NCI-H1436 treated with DMSO at 0.1 percent for 48 hours (cell line): ENCODE results near the gene ATP11A.

ENCODE experiments used
- DNase-seq: peaks from one replicate; lab custom pipeline; 2025; lab: John Stamatoyannopoulos, UW

Gene ATP11A

DNA sequence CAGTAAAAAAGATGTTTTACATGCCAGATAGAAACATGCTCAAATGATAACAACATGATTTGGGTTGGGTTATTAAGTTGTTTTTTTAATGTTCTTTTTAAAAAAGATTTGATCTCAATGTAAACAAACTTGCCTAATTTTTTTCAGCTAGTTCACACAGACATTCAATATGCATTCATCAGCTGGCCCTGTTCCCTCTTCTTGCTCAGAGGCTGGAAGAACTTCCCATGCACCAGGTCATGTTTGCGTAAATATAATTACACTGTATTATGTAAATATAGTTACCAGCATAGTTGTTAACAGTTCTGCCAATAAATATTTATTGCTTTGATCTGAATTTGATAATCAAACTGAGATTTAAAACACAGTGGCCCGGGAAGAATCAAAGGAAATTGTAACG lies 70.6 kb downstream of the ATP11A start:
- DNase-seq: no peak

DNA sequence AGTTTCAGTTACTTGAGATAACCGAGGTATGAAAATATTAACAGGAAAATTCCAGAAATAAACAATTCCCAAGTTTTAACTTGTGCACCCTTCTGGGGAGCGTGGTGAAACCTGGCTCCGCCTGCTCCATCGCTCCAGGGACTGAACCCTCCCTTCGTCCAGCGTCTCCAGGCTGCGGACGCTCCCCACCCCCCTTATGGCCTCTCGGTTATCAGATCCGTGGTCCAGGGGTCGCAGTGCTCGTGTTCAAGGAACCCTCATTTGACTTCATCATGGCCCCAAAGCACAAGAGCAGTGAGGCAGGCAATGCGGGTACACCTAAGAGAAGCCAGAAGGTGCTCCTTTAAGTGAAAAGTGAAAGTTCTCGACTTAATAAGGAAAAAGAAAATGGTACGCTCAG lies 71.1 kb downstream of the ATP11A start:
- no peak for DNase-seq

DNA sequence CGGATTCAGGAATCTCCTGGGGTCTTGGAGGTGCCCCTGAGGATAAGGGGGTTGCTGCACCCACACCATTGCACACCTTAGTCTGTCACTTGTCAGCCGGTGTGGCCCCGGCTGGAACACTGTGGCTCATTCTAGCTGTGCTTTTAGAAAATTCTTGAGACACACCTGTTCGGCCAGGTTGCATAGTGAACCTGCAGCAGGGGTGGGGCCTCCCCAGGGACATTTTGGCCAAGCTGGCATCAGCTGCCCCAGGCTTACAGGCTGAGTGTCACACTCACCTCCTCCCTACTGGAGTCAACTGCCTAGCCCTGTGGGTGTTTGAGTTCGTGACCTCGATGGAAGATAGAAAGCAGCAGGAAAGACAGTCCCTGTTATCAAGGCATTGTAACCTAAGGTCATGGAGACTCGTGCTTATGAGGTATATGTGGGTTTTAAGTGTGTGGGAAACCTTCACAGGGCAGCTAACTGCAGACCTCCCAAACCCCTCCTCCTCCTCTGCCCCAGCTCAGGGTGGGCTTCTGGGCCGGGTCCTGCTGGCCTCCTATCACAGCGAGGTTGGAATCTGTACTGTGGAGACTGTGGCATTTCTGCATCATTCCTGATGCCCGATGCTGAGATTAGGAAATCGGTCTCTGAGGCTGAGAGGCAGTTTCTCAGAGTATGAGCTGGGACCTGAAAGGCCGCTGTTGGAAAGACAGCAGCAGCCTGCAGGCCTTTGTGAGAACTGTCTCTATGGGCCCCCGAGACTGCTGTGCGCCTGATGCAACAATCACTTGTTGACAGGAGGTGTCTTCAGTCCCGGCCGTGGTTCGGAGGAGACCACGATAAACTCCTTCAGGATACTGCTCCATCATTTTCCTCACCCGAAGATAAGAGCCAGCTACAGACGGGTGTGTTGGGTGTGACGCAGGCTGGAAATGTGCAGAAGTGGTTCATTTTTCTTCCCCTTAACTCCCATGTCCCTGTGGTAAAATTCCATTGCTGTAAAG lies 72.2 kb downstream of the ATP11A start:
- no peak for DNase-seq

DNA sequence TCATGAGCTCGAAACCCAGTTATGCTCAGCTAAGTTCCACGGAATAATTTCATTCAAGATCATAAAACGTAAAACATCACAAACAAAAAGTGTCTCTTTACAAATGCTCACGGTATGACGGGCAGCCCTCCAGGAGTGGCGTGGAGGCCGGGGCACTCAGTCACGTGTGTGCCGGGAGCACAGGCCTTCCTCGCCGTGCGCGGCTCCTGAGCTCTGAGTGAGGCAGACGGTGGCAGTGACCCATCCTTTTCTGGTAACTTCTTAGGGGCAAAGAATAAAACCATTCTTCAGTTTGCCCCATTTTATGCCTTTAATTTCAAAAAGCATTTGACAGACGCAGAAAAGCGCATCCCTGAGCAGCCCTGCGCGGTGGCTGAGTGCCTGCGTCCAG lies 72.8 kb downstream of the ATP11A start:
- DNase-seq: no peak

DNA sequence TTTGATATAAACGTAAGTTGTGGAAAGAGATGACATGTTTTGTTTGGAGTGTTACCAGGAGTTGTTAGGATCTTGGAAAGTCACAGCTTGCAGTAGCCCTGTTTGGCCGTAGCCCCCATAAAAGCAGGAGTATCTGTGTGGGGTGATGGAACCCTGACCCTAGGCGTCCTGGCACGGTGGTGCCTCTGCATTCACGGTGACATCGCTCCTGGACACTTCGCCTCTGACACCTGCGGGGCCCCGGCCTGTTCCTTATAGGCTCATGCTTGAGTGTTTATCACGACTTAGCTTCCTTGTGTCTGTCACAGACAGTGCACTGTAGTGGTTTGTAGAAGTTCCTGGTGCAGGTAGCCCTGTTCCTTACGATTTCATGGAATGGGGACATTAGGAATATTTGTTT lies 74.2 kb downstream of the ATP11A start:
- DNase-seq: no peak

DNA sequence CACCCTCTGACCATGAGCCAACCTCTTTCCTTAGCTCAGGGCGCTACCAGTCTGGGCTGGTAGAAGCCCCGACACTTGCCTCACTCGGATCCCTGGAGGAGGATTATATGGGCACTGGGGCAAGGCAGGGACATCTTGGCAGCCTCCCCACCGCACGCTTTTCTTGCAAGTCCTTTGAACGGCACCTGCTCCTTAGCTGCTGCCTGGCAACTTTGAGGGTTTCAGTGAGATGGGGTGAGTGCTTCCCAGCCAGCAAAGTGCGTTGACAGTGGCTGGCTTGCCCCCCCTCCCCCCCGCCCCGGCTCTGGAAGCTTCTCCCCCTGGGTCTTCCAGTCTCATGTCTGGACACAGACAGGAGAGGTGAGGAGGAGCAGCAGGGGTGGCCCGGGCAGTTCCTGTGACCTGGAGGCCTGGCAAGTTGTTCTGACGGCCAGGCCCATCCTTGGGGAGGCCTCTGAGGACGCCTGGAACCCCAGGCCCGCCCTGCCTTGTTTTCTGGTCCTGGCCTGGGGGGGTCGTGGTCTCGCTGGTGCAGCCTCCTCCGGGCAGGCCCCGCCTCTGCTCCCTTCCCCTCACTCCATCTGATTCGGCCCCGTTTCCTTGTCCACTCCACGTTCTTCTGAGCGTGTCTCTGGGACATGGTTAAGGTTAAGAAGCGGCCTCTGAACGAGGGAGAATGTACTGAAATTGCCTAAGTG lies 75.2 kb downstream of the ATP11A start:
- DNase-seq: no peak

DNA sequence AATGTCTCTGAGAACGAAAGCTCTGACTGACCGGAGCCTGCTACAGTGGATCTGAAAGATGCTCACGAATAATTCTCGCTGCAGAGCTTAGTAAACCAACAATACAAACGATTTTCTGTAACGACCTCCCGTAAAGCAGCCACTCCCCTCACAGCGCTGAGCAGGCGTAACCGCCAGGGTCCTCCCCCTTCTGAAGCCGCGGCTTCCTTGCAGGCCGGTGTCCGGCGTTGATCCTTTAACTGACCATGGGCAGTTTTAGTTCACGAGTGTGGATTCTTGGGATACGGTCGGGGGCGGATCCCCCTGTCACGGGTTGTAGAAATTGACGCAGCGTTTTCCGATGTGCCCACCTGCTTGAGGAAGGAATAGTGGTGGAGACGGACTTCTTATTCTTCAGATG lies 75.9 kb downstream of the ATP11A start:
- DNase-seq: no peak

DNA sequence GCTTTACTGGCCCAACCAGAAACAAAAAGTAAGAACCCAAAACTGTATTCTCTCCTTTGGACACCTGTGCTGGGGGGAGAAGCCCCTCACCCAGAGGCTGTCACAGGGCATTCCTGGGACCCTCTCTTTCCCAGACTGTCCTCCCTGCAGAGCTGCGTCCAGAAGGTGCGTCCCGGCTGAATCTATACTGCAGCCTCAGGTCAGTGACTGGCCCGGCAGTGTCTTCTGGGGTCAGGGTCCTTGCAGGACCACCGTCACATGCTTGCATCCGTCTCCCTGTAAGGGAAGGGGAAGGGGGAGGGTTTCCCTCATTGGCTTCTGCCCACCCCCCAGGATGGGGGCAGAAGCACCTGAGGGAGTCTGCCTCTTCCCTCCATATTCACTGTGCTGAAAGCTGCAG lies 76.5 kb downstream of the ATP11A start:
- no peak for DNase-seq

DNA sequence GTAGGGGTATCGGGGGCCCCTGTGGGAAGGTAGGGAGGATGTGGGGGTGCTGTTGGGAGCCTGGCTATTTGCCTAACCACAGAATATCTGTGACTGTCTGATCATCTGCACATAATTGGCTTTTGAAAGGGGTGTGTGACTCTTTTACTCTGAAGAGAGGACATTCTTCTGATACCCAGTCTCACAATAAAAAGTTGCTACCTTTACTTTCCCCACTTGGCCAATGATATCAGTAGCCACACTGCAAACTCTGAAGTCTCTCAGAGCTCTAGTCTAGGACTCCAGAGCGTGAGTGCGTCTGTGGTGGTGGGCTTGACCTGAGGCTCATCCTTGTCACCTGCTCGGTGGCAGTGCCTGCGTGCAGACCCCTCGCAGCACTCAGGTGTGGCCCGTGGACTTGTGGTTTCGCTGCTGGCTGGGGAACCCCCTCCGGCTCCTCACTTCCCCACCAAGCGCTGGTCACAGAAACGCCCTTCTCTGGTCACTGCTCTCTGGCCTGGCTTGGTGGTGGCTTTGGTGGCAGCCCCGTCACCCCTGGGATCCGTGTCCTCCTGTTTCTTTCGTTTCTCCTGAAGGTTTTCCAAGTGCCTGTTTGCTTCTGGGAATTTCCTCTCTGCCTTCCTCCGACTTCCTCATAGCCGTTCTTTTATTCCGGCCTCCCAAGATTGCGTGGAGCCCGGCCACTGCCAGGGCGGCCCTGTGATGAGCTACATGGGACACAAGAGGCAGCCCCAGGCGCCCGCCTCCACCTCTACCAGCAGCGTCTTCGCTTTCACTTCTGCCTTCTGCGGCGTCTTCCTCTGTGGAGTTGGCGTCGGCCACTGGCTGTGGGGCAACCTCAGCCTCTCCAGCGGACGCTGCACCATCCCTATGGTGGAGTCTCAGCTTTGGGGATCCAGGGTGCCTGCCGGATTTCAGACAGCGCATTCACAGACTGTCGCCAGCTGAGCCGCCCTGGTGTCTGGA lies 78.0 kb downstream of the ATP11A start:
- no peak for DNase-seq

DNA sequence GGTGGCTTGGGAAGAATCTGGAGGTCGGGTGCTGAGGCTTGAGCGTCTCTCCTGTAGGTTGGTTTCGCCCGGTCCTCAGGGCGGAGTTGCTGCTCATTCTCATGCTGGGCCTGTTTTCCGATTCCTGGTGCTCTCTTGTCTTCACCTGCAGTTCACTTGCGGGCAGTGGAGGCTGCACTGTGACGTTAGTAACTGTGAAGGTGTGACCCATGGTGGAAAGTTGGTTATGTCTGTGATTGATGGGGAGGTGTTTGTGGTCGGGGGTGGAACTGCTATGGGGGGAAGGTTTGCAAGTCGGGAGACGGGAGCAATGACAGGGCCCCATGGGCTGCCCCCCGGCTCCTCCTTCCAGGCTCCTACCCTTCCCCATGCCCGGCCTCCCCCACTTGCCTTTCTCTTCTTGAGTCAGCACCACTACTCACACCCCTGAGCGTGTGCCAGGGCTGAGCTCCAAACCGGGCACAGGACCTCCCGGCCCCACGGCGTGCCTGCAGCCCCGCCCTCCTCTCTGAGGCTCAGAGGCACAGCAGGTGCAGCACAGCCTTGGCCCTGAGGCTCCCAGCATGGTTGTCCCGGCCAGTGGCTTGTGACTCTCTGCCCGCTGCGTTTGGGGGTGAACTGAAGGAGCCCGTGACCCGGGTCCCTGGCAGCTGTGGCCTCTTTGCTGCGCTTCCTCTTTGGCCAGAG lies 79.1 kb downstream of the ATP11A start:
- no peak for DNase-seq

DNA sequence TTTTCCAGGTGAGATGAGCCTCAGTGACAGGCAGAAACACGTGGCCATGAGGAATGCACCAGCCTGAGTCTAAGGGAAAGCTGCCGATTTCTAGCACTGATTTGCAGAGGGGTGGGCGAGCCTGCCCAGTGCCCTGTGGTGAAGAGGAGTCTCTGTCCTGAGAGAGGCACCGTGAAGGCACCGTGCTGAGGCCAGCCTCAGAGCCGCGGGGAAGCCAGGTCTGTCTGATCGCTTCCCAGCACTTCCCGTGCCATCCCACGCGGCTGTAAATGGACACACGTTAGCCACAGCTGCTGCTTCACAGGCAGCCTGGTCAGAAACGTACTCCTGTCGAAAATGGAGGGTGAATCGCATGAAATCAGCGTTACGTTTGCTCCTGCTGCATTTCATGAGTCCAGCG lies 79.8 kb downstream of the ATP11A start:
- DNase-seq: no peak

DNA sequence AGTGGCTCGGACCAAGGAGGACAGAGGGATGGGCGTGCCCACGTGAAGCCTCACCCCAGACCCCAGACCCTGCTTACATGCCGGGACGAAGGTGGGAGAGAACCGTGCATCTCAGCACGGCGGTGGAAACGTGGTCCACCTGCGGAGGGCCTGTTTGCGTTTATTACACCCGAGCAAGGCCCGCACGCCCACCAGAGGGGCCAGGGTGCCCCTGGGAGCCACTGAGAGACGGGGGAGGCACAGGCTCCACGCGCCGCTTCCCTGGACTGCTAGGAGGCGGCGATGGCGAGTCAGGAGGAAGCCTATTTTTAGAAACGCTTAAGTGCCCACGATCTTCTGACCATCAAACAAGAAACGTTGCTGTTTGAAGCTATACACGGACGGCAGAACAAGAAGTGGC lies 80.7 kb downstream of the ATP11A start:
- DNase-seq: no peak

DNA sequence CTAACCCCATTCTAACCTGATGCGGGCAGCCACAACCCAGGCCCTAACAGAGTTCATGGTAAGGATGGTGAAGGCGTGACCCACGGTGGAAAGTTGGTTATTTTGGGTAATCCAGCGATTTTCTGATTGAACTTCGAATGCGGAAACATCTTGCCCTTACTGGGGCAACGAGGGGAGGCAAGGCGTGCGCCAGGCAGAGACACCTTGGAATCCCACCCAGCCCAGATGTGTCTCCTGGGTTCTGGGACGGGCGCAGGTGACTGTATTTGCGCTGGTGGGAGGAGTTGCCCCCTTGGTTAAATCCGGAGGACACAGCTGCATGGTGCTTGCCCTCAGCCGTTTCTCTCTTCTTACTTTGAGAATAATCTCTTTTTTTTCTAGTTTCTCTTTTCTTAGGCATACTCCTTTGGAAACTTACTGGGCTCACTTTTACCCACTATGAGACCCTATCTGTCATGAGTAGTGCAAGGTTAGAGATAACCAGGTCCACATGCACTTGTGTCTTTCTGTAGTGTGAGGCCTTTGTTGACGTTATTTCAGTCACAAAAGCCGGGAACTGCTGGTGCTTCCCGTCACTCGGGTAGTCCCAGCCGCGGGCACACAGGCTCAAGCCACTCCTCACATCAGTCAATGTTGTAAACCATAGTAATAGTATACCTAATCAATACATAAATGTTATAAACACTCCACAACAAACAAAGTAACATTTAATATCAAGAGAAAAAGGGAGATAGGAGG lies 81.5 kb downstream of the ATP11A start:
- DNase-seq: no peak

DNA sequence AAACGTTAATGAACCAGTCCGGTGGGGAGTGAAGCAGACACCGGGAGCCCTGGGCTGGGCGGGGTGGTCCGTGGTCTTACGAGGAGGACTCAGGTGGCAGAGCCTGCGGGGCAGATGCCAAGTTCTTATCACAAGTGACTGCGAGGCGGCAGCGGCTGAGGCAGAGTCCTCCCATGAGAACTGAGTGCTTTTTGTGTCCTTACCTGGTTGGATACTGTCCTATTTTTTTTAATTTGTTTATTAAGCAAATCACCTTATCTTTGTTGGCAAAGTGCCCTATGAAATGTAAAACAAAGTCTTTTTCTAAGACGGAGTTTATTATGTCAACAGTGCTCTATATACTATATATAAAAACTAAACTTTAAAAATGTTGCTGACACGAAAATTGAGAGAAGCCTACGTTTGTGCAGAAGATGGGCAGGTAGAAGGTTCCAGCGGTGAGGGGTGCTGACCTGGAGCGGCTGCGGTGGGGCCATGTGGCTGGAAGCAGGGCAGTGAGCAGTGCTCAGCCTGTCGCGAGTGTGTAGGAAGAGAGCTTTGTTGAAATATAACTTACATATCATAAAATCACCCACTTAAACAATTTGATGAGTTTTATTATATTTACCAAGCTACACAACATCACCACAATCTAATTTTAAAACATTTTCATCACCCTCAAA lies 82.2 kb downstream of the ATP11A start:
- no peak for DNase-seq

DNA sequence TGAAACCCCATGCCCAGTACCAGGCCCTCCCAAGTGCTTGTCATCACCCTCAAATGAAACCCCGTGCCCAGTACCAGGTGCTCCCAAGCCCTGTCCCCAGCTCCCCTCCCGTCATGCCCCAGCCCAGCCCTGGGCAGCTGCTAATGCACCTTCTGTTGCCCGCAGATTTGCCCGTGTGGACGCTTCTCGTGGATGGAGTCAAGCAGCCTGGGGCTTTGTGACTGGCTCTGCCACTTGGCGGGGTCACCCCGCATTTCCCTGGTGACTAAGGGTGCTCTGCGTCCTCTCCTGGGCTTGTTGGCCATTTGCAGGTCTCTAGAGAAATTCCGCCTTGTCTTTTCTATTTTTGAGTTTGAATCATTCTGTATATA lies 82.7 kb downstream of the ATP11A start:
- DNase-seq: no peak

DNA sequence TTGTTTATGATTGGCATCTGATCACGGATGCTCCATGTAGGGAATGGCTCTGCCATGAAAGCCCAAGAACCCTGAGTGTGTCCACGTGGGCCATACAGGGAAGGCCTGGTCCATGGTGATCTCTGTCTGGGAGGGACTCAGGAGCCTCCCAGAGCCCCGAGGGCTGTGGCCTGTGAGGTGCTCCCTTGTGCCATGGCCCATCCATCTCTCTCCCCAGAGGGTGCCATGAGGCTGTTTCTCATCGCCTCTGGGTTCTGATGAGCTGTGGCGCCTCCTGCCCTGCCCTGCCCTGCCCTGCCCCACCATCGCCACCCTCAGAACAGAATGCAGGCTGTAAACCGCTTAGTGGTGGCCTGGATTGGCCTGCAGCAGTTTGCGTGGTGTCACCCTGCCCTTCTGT lies 83.1 kb downstream of the ATP11A start:
- no peak for DNase-seq

DNA sequence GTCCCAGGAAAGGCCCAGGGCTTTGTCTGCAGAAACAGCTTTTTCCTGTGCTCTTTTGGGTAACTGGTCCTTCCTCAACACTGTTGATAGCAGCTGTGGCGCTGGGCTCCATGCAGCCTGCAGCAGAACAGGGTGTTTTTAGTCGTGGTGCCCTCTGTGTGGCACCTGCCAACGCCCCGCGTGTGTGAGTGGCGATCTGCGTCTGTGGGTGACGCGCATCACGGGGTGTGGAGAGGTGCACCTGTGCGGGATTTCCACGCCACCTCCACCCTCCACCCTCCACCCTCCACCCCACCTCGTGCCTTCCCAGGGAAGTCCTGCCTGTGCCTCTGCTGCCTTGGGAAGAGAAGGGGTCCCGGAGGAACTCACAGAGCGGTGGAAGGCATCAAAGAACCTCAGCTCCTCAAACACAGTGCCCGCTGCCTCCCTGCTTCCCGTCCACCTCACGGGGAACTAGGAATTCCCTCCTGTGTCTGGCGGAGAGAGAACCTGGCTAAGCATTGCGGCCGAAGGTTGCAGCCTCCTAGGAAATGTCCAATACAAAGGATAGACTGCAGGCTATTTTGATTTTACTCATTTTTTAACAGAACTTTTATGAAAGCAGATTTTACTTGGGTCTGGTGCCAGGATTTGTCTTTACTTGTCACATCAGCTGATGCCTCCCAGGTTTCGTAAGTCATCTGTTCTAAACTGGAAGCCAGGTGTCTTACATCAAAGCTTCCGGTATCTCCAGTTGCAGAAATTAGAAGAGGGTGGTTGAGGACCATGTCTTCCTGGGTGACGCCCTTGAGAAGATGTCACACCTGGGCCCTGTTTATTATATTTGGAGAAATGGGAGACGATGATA lies 84.0 kb downstream of the ATP11A start:
- no peak for DNase-seq

DNA sequence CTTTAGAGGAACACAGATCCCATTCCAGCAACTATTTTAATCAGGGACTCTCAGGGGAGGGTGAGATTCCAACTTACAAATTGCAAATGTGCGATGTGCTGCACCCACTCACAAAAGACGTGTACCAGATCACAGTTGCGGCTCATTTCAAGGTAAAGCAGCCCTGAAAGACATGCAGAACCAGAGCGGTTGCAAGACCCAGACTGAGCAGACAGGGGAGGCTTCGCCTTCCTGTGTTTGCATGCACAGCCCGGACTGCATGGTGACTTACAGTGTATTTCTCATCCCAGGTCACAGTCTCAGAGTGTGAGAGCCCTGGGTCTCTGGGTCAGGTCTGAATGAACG lies 84.6 kb downstream of the ATP11A start:
- DNase-seq: no peak

DNA sequence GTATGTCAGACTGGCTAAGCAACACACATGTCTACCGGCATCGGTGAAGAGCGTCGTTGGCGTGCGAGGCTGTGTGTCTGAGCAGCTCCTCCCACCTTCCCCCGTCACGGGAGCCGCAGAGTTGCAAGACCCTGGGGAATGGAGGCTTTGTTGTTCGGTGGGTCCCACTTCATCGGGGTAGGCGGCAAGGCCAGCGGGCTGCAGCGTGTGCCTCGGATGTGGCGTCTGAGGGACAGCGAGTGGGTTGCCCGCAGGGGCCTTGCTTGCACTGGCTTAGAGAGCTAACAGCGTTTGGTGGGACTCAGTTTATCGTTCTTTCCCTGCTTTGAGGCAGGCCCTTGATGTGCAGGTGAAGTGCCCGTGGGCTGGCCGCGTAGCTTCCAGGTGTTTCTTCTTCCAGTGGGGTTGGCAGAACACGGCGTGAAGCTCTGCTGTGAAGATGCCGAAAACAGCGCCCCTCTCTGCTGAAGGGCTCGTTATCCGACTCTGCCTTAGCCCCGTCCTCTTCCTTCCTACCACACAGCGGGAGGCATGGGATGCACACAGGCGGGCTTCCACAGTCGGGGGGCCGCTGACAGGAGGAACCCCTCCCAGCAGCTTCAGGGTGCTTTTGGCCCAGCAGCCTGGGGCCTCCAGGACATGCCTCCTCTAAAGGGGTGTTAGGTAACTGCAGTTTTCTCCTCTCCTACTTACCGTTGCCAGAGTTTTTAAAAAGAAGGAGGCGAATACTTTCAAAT lies 85.2 kb downstream of the ATP11A start:
- no peak for DNase-seq
